ENCODE measurements around the gene HLCS. TPM values are rescaled to one million over a fixed set of nuclear protein-coding genes. Genes with fewer than 3 reads are reported as not detected.
A peak's percentile ranks its signal among the peaks of the same experiment; 100 is the strongest.

The HLCS gene
- polyA plus RNA-seq, 1 experiment: 22.3 TPM

- ChIA-PET CTCF (interaction anchor here (0.6 to 2.1 kb wide), 20 partner anchors 10 to 354 kb away, joined by 3 to 12 read pairs (median 4); partner anchors contain the start of gene HLCS), POLR2A (interaction anchor here (0.6 kb wide), 1 partner anchor 587 kb away, joined by 3 read pairs; no protein-coding TSS in a partner anchor)
- peak; percentile 27 for DNase-seq (ENCODE audit: low read depth, low spot score)
- no peaks in the 10 kb centered on the region for H3K27me3 ChIP-seq (ENCODE audit: control insufficient read depth, insufficient read depth, low read length)
- no peak overlapping the region for H3K27ac ChIP-seq (ENCODE audit: low read depth, low read length)
- no peaks in the 10 kb centered on the region for H3K9me3 ChIP-seq (ENCODE audit: control insufficient read depth, insufficient read depth, low read length)
- H3K4me3 ChIP-seq (ENCODE audit: low read depth, low read length): no peak overlapping the region
- peak; percentile 70 for TF ChIP-seq CTCF (IDR thresholded peaks at IDR 0.05; ENCODE audit: low read depth, low read length)
Measured at GRCh38 chr21:36976882-36977651, 10.6 kb upstream of the HLCS start.

- CTCF ChIA-PET: interaction anchor here (0.6 to 2.1 kb wide), 20 partner anchors 9 to 325 kb away, joined by 3 to 12 read pairs (median 4); partner anchors contain the start of gene HLCS
- POLR2A ChIA-PET: interaction anchor here (0.6 kb wide), 1 partner anchor 588 kb away, joined by 3 read pairs; no protein-coding TSS in a partner anchor
- Histone ChIP-seq H3K4me3 (ENCODE audit: low read depth, low read length) (no peak overlapping the region), H3K9me3 (ENCODE audit: control insufficient read depth, insufficient read depth, low read length) (no peaks in the 10 kb centered on the region), H3K27me3 (ENCODE audit: control insufficient read depth, insufficient read depth, low read length) (no peaks in the 10 kb centered on the region), H3K27ac (ENCODE audit: low read depth, low read length) (no peak overlapping the region)
- DNase-seq (ENCODE audit: low read depth, low spot score): no peak
- no peak for TF ChIP-seq CTCF (IDR thresholded peaks at IDR 0.05; ENCODE audit: low read depth, low read length)
Measured at GRCh38 chr21:36976228-36976861, 9.9 kb upstream of the HLCS start.

GRCh38 chr21:36974851-36975192, 8.4 kb upstream of the HLCS start:
- Histone ChIP-seq H3K27me3 (ENCODE audit: control insufficient read depth, insufficient read depth, low read length) (no peaks in the 10 kb centered on the region), H3K9me3 (ENCODE audit: control insufficient read depth, insufficient read depth, low read length) (no peaks in the 10 kb centered on the region), H3K27ac (ENCODE audit: low read depth, low read length) (no peak overlapping the region), H3K4me3 (ENCODE audit: low read depth, low read length) (no peak overlapping the region)
- DNase-seq (ENCODE audit: low read depth, low spot score): no peak
- POLR2A ChIA-PET: no interaction called here
- CTCF ChIA-PET: interaction anchor here (0.7 kb wide), 1 partner anchor 9 kb away, joined by 3 read pairs; no protein-coding TSS in a partner anchor
- TF ChIP-seq CTCF (IDR thresholded peaks at IDR 0.05; ENCODE audit: low read depth, low read length): no peak

GRCh38 chr21:36973986-36974850, 7.7 kb upstream of the HLCS start:
- no peak overlapping the region for H3K27ac ChIP-seq (ENCODE audit: low read depth, low read length)
- no peak for DNase-seq (ENCODE audit: low read depth, low spot score)
- TF ChIP-seq CTCF (IDR thresholded peaks at IDR 0.05; ENCODE audit: low read depth, low read length): no peak
- ChIA-PET POLR2A (no interaction called here), CTCF (interaction anchor here (0.7 kb wide), 1 partner anchor 9 kb away, joined by 3 read pairs; no protein-coding TSS in a partner anchor)
- no peaks in the 10 kb centered on the region for H3K27me3 ChIP-seq (ENCODE audit: control insufficient read depth, insufficient read depth, low read length)
- no peak overlapping the region for H3K4me3 ChIP-seq (ENCODE audit: low read depth, low read length)
- no peaks in the 10 kb centered on the region for H3K9me3 ChIP-seq (ENCODE audit: control insufficient read depth, insufficient read depth, low read length)
